ENCODE data around the gene BEST2.

Gene BEST2

DNA sequence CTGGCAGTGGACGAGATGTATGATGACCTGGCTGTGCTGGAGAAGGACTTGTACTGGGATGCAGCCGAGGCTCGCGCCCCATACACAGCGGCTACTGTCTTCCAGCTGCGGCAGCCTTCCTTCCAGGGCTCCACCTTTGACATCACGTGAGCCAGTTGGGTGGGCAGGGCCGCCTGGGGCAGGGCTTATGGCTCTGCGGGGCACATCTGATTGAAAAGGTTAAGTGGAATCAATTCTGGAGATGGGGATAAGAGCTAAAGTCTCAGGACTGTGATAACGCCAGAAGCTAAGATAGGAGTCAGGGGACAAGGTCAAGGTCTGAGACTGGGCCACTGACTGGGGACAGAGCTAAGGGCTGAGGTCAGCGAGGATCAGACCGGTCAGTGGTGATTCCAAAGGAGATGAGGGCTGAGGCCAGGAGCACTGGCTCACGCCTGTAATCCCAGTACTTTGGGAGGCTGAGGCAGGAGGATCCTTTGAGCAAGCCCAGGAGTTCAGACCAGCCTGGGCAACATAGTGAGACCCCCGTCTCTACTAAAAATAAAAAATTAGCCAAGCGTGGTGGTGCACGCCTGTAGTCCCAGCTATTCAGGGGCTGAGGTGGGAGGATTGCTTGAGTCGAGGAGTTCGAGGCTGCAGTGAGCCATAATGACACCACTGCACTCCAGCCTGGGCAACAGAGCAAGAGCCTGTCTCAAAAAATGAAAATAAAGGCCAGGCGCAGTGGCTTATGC is 4.7 kb downstream of the BEST2 start:
- Histone ChIP-seq H3K9me3 (ENCODE audit: control insufficient read depth, low read depth, low read length) (no peaks in the 10 kb centered on the region), H3K27ac (ENCODE audit: low read length) (no peak overlapping the region), H3K4me3 (ENCODE audit: low read length) (no peak overlapping the region), H3K4me1 (ENCODE audit: control insufficient read depth, low read depth, low read length) (no peaks in the 10 kb centered on the region), H3K36me3 (ENCODE audit: control insufficient read depth, low read depth, low read length) (no peaks in the 10 kb centered on the region), H3K9ac (ENCODE audit: low read length) (no peak overlapping the region), H3K27me3 (ENCODE audit: control insufficient read depth, insufficient read depth, low read length) (peaks cover 12% of the 10 kb centered on the region)

DNA sequence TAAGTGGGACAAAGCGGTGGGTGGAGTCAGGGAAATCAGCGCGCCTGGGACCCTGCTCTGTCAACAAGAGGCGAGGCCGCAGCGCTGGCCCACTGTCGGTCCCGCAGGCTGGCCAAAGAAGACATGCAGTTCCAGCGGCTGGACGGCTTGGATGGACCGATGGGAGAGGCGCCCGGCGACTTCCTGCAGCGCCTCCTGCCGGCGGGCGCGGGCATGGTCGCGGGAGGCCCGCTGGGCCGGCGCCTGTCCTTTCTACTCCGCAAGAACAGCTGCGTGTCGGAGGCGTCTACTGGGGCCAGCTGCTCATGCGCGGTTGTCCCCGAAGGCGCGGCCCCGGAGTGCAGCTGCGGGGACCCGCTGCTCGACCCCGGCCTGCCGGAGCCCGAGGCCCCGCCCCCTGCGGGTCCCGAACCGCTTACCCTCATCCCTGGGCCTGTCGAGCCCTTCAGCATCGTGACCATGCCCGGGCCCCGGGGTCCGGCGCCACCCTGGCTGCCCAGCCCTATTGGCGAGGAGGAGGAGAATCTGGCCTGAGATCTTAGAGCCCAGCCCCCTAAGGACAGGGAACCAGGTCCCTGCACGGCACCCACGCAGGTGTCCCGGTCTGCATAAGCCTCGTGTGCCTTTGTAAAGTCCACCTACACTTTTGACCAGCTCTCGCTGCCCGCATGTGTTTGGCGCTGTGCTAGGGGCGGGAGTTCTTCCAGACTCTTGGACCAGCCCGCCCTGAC is 6.1 kb downstream of the BEST2 start:
- no peak overlapping the region for H3K27ac ChIP-seq (ENCODE audit: low read length)
- H3K9ac ChIP-seq (ENCODE audit: low read length) = no peak overlapping the region
- no peaks in the 10 kb centered on the region for H3K9me3 ChIP-seq (ENCODE audit: control insufficient read depth, low read depth, low read length)
- H3K4me3 ChIP-seq (ENCODE audit: low read length) = peak overlapping the region; percentile 42
- no peaks in the 10 kb centered on the region for H3K36me3 ChIP-seq (ENCODE audit: control insufficient read depth, low read depth, low read length)
- H3K27me3 ChIP-seq (ENCODE audit: control insufficient read depth, insufficient read depth, low read length) = no peaks in the 10 kb centered on the region
- no peaks in the 10 kb centered on the region for H3K4me1 ChIP-seq (ENCODE audit: control insufficient read depth, low read depth, low read length)

DNA sequence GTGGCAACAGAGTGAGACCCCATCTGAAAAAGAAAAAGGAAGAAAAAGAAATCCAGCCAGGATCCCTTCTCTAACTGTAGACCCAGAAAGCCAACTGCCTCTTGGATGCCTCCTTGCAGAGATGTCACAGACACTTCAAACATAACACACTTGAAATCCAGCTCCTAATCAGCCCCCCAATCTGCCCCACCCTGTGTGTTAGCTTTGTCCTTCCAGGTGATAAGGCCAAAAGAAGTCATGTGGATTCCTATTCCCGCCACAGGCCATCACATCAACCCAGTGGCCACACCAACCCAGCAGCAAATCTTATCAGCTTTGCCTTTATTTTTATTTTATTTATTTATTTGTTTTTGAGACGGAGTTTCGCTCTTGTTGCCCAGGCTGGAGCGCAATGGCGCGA is 8.1 kb downstream of the BEST2 start:
- H3K27me3 ChIP-seq (ENCODE audit: control insufficient read depth, insufficient read depth, low read length) = no peaks in the 10 kb centered on the region
- H3K4me3 ChIP-seq (ENCODE audit: low read length) = no peak overlapping the region
- H3K36me3 ChIP-seq (ENCODE audit: control insufficient read depth, low read depth, low read length) = peaks cover 10% of the 10 kb centered on the region
- no peak overlapping the region for H3K27ac ChIP-seq (ENCODE audit: low read length)
- no peak overlapping the region for H3K9ac ChIP-seq (ENCODE audit: low read length)
- no peaks in the 10 kb centered on the region for H3K9me3 ChIP-seq (ENCODE audit: control insufficient read depth, low read depth, low read length)
- no peaks in the 10 kb centered on the region for H3K4me1 ChIP-seq (ENCODE audit: control insufficient read depth, low read depth, low read length)

DNA sequence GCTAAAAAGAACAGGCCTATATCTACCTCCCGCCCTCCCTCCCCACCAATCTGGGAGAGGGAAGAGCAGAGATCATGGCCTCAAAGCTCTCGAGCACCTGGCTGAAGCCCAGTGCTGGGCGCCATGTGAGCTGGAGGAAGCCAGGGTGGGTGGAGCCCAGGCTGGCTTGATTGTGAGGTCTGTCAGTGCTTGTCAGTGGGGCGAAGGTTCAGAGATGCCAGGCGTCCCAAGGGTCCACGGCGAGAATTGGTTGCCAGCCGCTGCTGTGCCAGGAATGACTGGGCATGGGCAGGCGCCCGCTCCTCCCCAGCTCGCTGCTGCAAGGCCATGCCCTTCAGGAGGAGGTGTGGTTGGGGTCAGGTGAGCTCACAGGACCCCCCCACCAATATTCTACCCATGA is 11.5 kb downstream of the BEST2 start:
- no peaks in the 10 kb centered on the region for H3K9me3 ChIP-seq (ENCODE audit: control insufficient read depth, low read depth, low read length)
- H3K27ac ChIP-seq (ENCODE audit: low read length) = no peak overlapping the region
- no peaks in the 10 kb centered on the region for H3K27me3 ChIP-seq (ENCODE audit: control insufficient read depth, insufficient read depth, low read length)
- no peak overlapping the region for H3K9ac ChIP-seq (ENCODE audit: low read length)
- no peak overlapping the region for H3K4me3 ChIP-seq (ENCODE audit: low read length)
- H3K4me1 ChIP-seq (ENCODE audit: control insufficient read depth, low read depth, low read length) = no peaks in the 10 kb centered on the region
- peaks cover 12% of the 10 kb centered on the region for H3K36me3 ChIP-seq (ENCODE audit: control insufficient read depth, low read depth, low read length)

DNA sequence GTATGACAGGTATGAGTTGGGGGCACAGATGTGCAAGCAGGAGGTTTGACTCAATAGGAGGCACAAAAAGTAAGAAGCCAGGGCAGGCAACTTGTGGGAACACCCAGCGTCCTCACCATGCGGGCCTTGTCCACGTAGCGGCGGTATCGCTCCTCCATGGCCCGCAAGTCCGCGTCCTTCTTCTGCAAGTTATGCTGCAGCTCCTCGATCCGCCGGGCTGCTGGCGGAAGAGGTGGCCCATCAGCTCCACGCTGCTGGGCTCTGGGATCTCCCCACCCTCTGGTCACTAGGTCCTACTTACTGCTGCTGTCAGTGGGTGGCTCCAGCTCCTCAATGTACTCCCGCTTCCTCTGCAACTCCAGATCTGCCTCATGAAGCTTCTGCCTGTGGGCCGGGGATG is 13.1 kb downstream of the BEST2 start:
- Histone ChIP-seq H3K9ac (ENCODE audit: low read length) (no peak overlapping the region), H3K36me3 (ENCODE audit: control insufficient read depth, low read depth, low read length) (peaks cover 12% of the 10 kb centered on the region), H3K4me3 (ENCODE audit: low read length) (no peak overlapping the region), H3K9me3 (ENCODE audit: control insufficient read depth, low read depth, low read length) (no peaks in the 10 kb centered on the region), H3K4me1 (ENCODE audit: control insufficient read depth, low read depth, low read length) (no peaks in the 10 kb centered on the region), H3K27ac (ENCODE audit: low read length) (no peak overlapping the region), H3K27me3 (ENCODE audit: control insufficient read depth, insufficient read depth, low read length) (no peaks in the 10 kb centered on the region)

DNA sequence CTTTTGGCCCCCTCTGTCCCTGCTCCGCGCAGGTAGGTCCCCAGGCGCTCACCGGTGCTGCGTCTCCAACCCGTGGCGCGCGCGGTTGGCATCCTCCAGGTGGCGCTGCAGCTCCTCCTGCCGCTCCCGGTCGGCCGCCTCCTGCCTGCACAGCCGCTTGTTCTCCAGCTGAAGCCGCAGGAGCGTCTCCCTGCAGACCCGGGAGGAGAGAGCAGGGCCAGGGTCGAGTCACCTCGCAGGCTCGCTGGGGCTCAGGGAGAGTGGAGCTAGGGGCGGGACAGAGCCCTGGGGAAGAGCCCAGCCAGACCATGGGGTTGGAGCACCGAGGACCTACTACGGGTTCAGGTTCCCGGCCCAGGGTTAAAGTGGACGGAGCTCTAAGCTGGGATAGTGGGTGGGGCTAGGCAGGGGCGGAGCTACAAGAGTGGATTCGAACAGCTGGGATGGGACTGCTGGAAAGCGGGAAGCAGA is 14.5 kb downstream of the BEST2 start:
- Histone ChIP-seq H3K27me3 (ENCODE audit: control insufficient read depth, insufficient read depth, low read length) (no peaks in the 10 kb centered on the region), H3K9ac (ENCODE audit: low read length) (no peak overlapping the region), H3K4me1 (ENCODE audit: control insufficient read depth, low read depth, low read length) (peaks cover 4% of the 10 kb centered on the region), H3K9me3 (ENCODE audit: control insufficient read depth, low read depth, low read length) (no peaks in the 10 kb centered on the region), H3K4me3 (ENCODE audit: low read length) (peak overlapping the region; percentile 53), H3K36me3 (ENCODE audit: control insufficient read depth, low read depth, low read length) (peaks cover 12% of the 10 kb centered on the region), H3K27ac (ENCODE audit: low read length) (no peak overlapping the region)

DNA sequence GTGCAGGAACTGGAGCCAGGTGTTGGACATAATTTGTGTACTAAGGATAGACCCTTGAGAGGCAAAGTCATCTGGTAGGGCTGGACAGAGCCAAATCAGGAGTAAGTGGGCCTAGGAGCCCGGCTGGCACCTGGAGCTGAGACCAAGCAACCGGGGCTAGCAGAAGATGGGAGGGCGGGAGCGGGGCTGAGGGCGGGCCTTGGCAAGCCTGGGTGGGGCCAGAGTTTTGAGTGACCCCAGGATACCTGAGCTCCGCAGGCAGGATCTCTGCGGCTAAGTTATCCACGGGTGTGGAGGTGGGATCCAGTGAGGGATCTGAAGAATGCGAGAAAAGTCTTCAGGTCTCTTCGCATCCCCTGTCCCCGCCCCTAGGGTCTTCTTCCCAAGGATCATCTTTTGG is 15.6 kb downstream of the BEST2 start:
- Histone ChIP-seq H3K4me1 (ENCODE audit: control insufficient read depth, low read depth, low read length) (peaks cover 4% of the 10 kb centered on the region), H3K27ac (ENCODE audit: low read length) (no peak overlapping the region), H3K4me3 (ENCODE audit: low read length) (no peak overlapping the region), H3K9ac (ENCODE audit: low read length) (no peak overlapping the region), H3K9me3 (ENCODE audit: control insufficient read depth, low read depth, low read length) (no peaks in the 10 kb centered on the region), H3K36me3 (ENCODE audit: control insufficient read depth, low read depth, low read length) (peaks cover 12% of the 10 kb centered on the region), H3K27me3 (ENCODE audit: control insufficient read depth, insufficient read depth, low read length) (no peaks in the 10 kb centered on the region)

DNA sequence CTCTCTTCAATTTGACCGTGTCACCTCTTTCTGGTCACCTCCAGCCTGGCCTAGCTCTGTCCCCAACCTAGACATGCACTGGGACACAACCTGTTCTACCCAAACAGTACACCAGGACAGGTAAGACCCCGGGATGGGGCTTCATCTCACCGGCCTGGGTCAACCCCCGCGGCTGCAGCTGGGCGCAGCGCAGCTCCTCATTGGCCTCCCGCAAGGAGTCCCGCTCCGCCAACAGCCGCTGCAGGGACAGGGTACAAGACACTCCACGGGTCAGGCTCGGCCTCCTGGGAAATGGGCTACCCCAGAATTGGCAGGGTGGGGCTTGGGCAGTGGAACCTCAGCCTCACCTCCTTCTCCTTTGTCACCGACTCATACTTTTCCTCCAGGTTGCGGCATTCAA is 16.1 kb downstream of the BEST2 start:
- peaks cover 12% of the 10 kb centered on the region for H3K36me3 ChIP-seq (ENCODE audit: control insufficient read depth, low read depth, low read length)
- no peak overlapping the region for H3K9ac ChIP-seq (ENCODE audit: low read length)
- H3K4me3 ChIP-seq (ENCODE audit: low read length) = no peak overlapping the region
- H3K27me3 ChIP-seq (ENCODE audit: control insufficient read depth, insufficient read depth, low read length) = no peaks in the 10 kb centered on the region
- no peak overlapping the region for H3K27ac ChIP-seq (ENCODE audit: low read length)
- H3K9me3 ChIP-seq (ENCODE audit: control insufficient read depth, low read depth, low read length) = no peaks in the 10 kb centered on the region
- peaks cover 4% of the 10 kb centered on the region for H3K4me1 ChIP-seq (ENCODE audit: control insufficient read depth, low read depth, low read length)

DNA sequence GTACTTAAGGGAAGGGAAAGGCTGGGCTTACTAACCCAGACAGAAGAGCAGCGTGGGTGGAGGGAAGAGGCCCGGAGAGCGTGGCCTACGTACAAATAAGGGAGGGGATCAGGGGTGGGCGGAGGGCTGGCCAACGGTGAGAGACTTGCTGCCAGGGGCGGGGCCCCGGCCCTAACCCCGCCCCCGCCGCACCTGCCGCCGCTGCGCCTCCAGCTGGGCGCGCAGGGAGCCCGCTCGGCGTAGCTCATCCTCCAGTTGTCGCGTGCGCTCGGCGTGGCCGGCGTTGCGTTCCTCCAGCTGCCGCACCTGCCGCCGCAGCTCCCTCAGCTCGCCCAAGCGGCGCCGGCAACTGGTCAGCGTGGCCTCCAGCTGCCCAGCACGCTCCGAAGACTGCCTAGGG is 18.1 kb downstream of the BEST2 start:
- Histone ChIP-seq H3K36me3 (ENCODE audit: control insufficient read depth, low read depth, low read length) (peaks cover 2% of the 10 kb centered on the region), H3K27me3 (ENCODE audit: control insufficient read depth, insufficient read depth, low read length) (no peaks in the 10 kb centered on the region), H3K4me1 (ENCODE audit: control insufficient read depth, low read depth, low read length) (peaks cover 4% of the 10 kb centered on the region), H3K4me3 (ENCODE audit: low read length) (peak overlapping the region; percentile 37), H3K9ac (ENCODE audit: low read length) (no peak overlapping the region), H3K9me3 (ENCODE audit: control insufficient read depth, low read depth, low read length) (no peaks in the 10 kb centered on the region), H3K27ac (ENCODE audit: low read length) (no peak overlapping the region)

DNA sequence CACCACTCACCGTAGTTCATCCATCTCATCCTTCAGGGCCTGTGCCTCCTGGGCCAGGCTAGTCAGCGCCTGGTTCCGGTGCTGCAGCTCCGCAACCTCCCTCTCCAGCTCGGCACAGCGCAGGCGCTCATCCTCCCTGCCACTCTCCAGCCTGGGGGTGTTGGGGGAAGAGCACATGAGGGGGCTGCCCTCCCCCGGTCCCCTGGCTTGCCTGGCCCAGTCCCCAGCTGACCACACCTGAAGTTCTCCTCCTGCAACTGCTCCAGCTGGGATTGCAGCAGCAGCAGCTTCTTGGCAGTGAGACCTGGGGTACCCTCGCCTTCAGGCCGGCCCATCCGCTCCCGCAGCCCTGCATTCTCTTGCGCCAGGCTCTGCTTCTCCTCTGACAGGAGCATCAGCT is 19.3 kb downstream of the BEST2 start:
- no peak overlapping the region for H3K27ac ChIP-seq (ENCODE audit: low read length)
- no peak overlapping the region for H3K9ac ChIP-seq (ENCODE audit: low read length)
- no peaks in the 10 kb centered on the region for H3K9me3 ChIP-seq (ENCODE audit: control insufficient read depth, low read depth, low read length)

DNA sequence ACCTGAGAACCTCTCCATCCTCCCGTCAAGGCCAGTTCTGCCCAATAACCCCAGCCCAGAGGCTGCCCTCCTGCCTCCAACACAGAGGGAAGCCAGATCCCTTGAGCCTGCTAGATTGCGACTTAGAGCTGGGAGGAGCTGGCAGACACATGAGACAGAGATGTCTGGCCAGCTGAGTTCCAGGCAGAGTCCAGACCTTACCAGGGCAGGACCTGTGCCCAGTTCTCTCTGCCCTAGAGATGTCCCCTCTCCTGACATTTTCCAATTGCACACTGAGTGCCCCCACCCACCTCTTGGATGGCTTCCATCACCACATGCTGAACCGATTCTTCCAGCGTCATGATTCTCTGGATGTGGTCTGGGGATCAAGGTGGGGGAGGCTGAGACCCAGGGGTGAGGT is 20.7 kb downstream of the BEST2 start:
- Histone ChIP-seq H3K9me3 (ENCODE audit: control insufficient read depth, low read depth, low read length) (no peaks in the 10 kb centered on the region), H3K27me3 (ENCODE audit: control insufficient read depth, insufficient read depth, low read length) (no peaks in the 10 kb centered on the region), H3K4me3 (ENCODE audit: low read length) (no peak overlapping the region), H3K4me1 (ENCODE audit: control insufficient read depth, low read depth, low read length) (peaks cover 6% of the 10 kb centered on the region), H3K27ac (ENCODE audit: low read length) (no peak overlapping the region), H3K36me3 (ENCODE audit: control insufficient read depth, low read depth, low read length) (no peaks in the 10 kb centered on the region), H3K9ac (ENCODE audit: low read length) (no peak overlapping the region)

More for the DNA sequence above, 19.3 kb downstream of the BEST2 start:
- Histone ChIP-seq H3K27me3 (ENCODE audit: control insufficient read depth, insufficient read depth, low read length) (no peaks in the 10 kb centered on the region), H3K4me1 (ENCODE audit: control insufficient read depth, low read depth, low read length) (peaks cover 4% of the 10 kb centered on the region), H3K4me3 (ENCODE audit: low read length) (no peak overlapping the region), H3K36me3 (ENCODE audit: control insufficient read depth, low read depth, low read length) (no peaks in the 10 kb centered on the region)

DNA sequence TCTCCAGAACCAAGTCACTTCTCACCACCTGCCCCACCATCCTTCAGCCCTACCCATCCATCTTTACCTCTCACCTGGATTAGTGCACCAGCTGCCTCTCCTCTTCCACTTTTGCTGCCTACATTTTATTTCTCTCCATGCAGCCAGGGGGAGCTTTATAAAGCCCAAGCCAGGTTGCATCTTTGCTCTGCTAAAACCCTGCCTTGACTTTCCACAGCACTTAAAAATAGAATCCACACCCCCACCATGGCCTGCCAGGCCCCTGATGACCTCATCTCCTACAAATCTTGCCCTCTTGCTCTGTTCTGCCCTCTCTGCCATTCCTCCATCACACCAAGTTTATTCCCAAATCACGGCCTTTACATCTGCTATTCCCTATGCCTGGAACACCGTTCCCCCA is 22.0 kb downstream of the BEST2 start:
- H3K9ac ChIP-seq (ENCODE audit: low read length) = no peak overlapping the region
- H3K27me3 ChIP-seq (ENCODE audit: control insufficient read depth, insufficient read depth, low read length) = no peaks in the 10 kb centered on the region
- H3K36me3 ChIP-seq (ENCODE audit: control insufficient read depth, low read depth, low read length) = no peaks in the 10 kb centered on the region
- peaks cover 15% of the 10 kb centered on the region for H3K4me1 ChIP-seq (ENCODE audit: control insufficient read depth, low read depth, low read length)
- no peak overlapping the region for H3K27ac ChIP-seq (ENCODE audit: low read length)
- H3K9me3 ChIP-seq (ENCODE audit: control insufficient read depth, low read depth, low read length) = no peaks in the 10 kb centered on the region
- no peak overlapping the region for H3K4me3 ChIP-seq (ENCODE audit: low read length)

All from iPS-18a (cell line).